ENCODE measurements around the gene POC1B.

GRCh38 chr12:89418228-89418910 is 107.5 kb downstream of the POC1B start:
- no peak for TF ChIP-seq SUZ12 (IDR thresholded peaks at IDR 0.05)
- no peak for TF ChIP-seq FOXK2 (IDR thresholded peaks at IDR 0.05)
- no peak for TF ChIP-seq SP1 (IDR thresholded peaks at IDR 0.05)
